Endothelial cell of umbilical vein (primary cell): ENCODE data around the gene CPEB1. TPM values are rescaled to one million over a fixed set of nuclear protein-coding genes. Genes with fewer than 3 reads are reported as not detected.

Source experiments
- BruUV-seq: library from RNA; stranded (reverse); fragments of 400-500 nt; replicated peaks from 2 replicates; lab custom pipeline; 2021; lab: Mats Ljungman, UMichigan
- CTCF ChIA-PET: fragments of 300-600, 350-600 bp; sonication (Branson Sonifier 250); formaldehyde crosslinking; loops from one replicate; lab custom pipeline; 2021; ENCODE audit warnings: antibody characterized with exemption, inconsistent platforms; lab: Charles Lee
- POLR2A ChIA-PET: fragments of 300-600, 350-600 bp; sonication (Branson Sonifier 250); formaldehyde crosslinking; loops from one replicate; lab custom pipeline; 2021; ENCODE audit warnings: antibody characterized with exemption, inconsistent platforms; lab: Charles Lee
- DNase-seq: peaks from one replicate; pipeline ENCODE4 v3.0.0-alpha.2; 2011; ENCODE audit warnings: low read depth, low spot score
- FAIRE-seq: peaks from 2 replicates; lab custom pipeline; 2011; peaks lifted over from hg19 to GRCh38; lab: Jason Lieb, UNC
- H2AFZ ChIP-seq: 2 replicates; pipeline ENCODE4 v1.6.0; 2012; ENCODE audit warnings: low read depth, low read length, control low read depth, inconsistent platforms
- H3K27ac ChIP-seq: 2 replicates; pipeline ENCODE4 v1.5.1; 2011; ENCODE audit warnings: low read depth, mild to moderate bottlenecking, control low read depth, low read length, moderate library complexity; ENCODE audit not compliant: insufficient read depth
- H3K27me3 ChIP-seq, 2 experiments: 2 replicates each; pipeline versions ENCODE4 v1.6.0 to v1.6.1; 2011; ENCODE audit warnings: low read length in 2 of 2, mixed read lengths in 1 of 2; ENCODE audit not compliant: control insufficient read depth in 2 of 2, insufficient read depth in 2 of 2
- H3K36me3 ChIP-seq, 2 experiments: 2 replicates in 1 of 2; 3 replicates in 1 of 2; pipeline ENCODE4 v1.5.1; 2011; ENCODE audit warnings: low read length in 2 of 2, mild to moderate bottlenecking in 1 of 2, moderate library complexity in 1 of 2; ENCODE audit not compliant: control insufficient read depth in 2 of 2, insufficient read depth in 2 of 2; ENCODE audit errors: extremely low read depth in 1 of 2
- H3K4me1 ChIP-seq: 3 replicates; pipeline ENCODE4 v1.5.1; 2011; ENCODE audit warnings: mild to moderate bottlenecking, low read length; ENCODE audit not compliant: control insufficient read depth, insufficient read depth; ENCODE audit errors: extremely low read depth
- H3K4me2 ChIP-seq: 2 replicates; pipeline ENCODE4 v1.6.1; 2011; ENCODE audit warnings: low read length, control low read depth, mixed read lengths; ENCODE audit not compliant: insufficient read depth
- H3K4me3 ChIP-seq, 3 experiments: fragments of 200-600 bp in 1 of 3; sonication (generic), shearing (Covaris generic) in 1 of 3; replicated peaks in 1 of 3; 2 replicates each; pipeline ENCODE4 v1.5.1; 2011 to 2016; ENCODE audit warnings: control low read depth in 3 of 3, low read length in 3 of 3, mild to moderate bottlenecking in 2 of 3, inconsistent platforms in 1 of 3, low read depth in 1 of 3, moderate library complexity in 1 of 3; ENCODE audit not compliant: insufficient read depth in 1 of 3
- H3K79me2 ChIP-seq: 2 replicates; pipeline ENCODE4 v1.6.0; 2012; ENCODE audit warnings: low read length, inconsistent platforms; ENCODE audit not compliant: control insufficient read depth, insufficient read depth
- H3K9ac ChIP-seq: replicated peaks from 2 replicates; pipeline ENCODE3; 2011; ENCODE audit warnings: low read length, control low read depth; ENCODE audit not compliant: insufficient read depth; ENCODE audit errors: extremely low read depth
- H3K9me1 ChIP-seq: replicated peaks from 3 replicates; pipeline ENCODE4 v1.6.0; 2011; ENCODE audit warnings: mild to moderate bottlenecking, low read length; ENCODE audit not compliant: control insufficient read depth, insufficient read depth; ENCODE audit errors: extremely low read depth
- H3K9me3 ChIP-seq: replicated peaks from 2 replicates; pipeline ENCODE4 v1.5.1; 2012; ENCODE audit warnings: low read length, inconsistent platforms; ENCODE audit not compliant: control insufficient read depth, insufficient read depth
- H4K20me1 ChIP-seq: replicated peaks from 2 replicates; pipeline ENCODE3; 2011; ENCODE audit warnings: mild to moderate bottlenecking, low read length; ENCODE audit not compliant: control insufficient read depth, insufficient read depth; ENCODE audit errors: extremely low read depth
- CTCF ChIP-seq, 2 donors: IDR thresholded peaks; 1 replicate in 1 of 2; 2 replicates in 1 of 2; pipeline ENCODE4 v1.5.1; 2011; ENCODE audit warnings: low read length in 2 of 2, mild to moderate bottlenecking in 2 of 2, moderate library complexity in 2 of 2, control low read depth in 1 of 2, inconsistent platforms in 1 of 2, low read depth in 1 of 2; ENCODE audit not compliant: insufficient read depth in 1 of 2; ENCODE audit errors: extremely low read depth in 1 of 2
- EZH2 ChIP-seq: IDR thresholded peaks from 2 replicates; pipeline ENCODE4 v1.6.1; 2012; ENCODE audit warnings: borderline replicate concordance, low read depth, mild to moderate bottlenecking, moderate library complexity, low read length, inconsistent platforms; ENCODE audit not compliant: severe bottlenecking
- FOS ChIP-seq: IDR thresholded peaks from 2 replicates; pipeline ENCODE4 v1.6.1; 2011; ENCODE audit warnings: mild to moderate bottlenecking, low read length, moderate library complexity, borderline replicate concordance; ENCODE audit not compliant: insufficient read depth
- GATA2 ChIP-seq: IDR thresholded peaks from 2 replicates; pipeline ENCODE4 v1.7.0; 2011; ENCODE audit warnings: low read depth, mild to moderate bottlenecking, moderate library complexity, mixed read lengths, low read length; ENCODE audit not compliant: insufficient read length, insufficient read depth
- JUN ChIP-seq: IDR thresholded peaks from 2 replicates; pipeline ENCODE4 v1.6.1; 2011; ENCODE audit warnings: borderline replicate concordance, low read depth; ENCODE audit not compliant: insufficient read length, insufficient read depth
- MAX ChIP-seq: IDR thresholded peaks from 2 replicates; pipeline ENCODE4 v1.6.1; 2011; ENCODE audit not compliant: insufficient read depth, insufficient read length
- MYC ChIP-seq: IDR thresholded peaks from one replicate; pipeline ENCODE4 v1.6.1; 2011; ENCODE audit warnings: mild to moderate bottlenecking, low read depth, low read length
- POLR2A ChIP-seq: IDR thresholded peaks from 2 replicates; pipeline ENCODE4 v1.6.1; 2012; ENCODE audit warnings: low read depth, mild to moderate bottlenecking, control low read depth, low read length
- POLR2AphosphoS5 ChIP-seq: IDR thresholded peaks from 2 replicates; pipeline ENCODE4 v1.6.1; 2012; ENCODE audit warnings: low read depth, mild to moderate bottlenecking, control low read depth, low read length, moderate library complexity; ENCODE audit not compliant: insufficient read depth
- dilution Hi-C: fragments of 300-500 bp; cut with MboI; formaldehyde crosslinking; loops from one replicate; pipeline ENCODE4 v1.15.0; 2019; ENCODE audit warnings: low sequenced_read_pairs; ENCODE audit not compliant: extremely low pct_ligation_motif_present
- intact Hi-C: fragments of 100-400 bp; cut with micrococcal nuclease; formaldehyde crosslinking; loops from one replicate; pipeline ENCODE4 v1.10.0; 2022
- polyA plus RNA-seq, 4 experiments: library from polyadenylated mRNA; depleted of rRNA in 3 of 4; stranded (reverse) in 3 of 4; unstranded in 1 of 4; fragments of >200 nt; gene quantifications; 2 replicates each; pipeline versions ENCODE4 v1.2.1 to v1.2.3, GENCODE V29; 2011 to 2012; ENCODE audit warnings: missing spikeins in 1 of 4
- total RNA-seq: library from RNA; stranded (reverse); gene quantifications from 2 replicates; pipeline ENCODE4 v1.2.3, GENCODE V29; 2021

Gene CPEB1
- total and polyA plus RNA-seq, 2 donors (not counting 3 experiments of a cell fraction or from before 2014, with no cell fraction given), result not detected

GRCh38 chr15:82537351-82537908, 109.7 kb downstream of the CPEB1 start:
- POLR2A ChIA-PET, result no interaction called here
- no peak overlapping the region for H2AFZ ChIP-seq
- H3K36me3 ChIP-seq, result peaks cover 26 to 27% of the 10 kb centered on the region in 2 experiments
- H3K27ac ChIP-seq, result no peak overlapping the region
- H3K4me2 ChIP-seq, result peak overlapping the region; percentile 90
- no peak for FAIRE-seq
- no peak overlapping the region for H3K9ac ChIP-seq
- dilution Hi-C loops (no loop called here), intact Hi-C loops (no loop called here)
- no peaks in the 10 kb centered on the region for H3K9me3 ChIP-seq
- no peak overlapping the region for H3K4me3 ChIP-seq
- no peaks in the 10 kb centered on the region for H3K9me1 ChIP-seq
- no peaks in the 10 kb centered on the region for H3K27me3 ChIP-seq
- DNase-seq, result no peak
- BruUV-seq, result no TSS peak
- CTCF ChIA-PET, result no interaction called here
- TF ChIP-seq POLR2A, result no peak
- no peak for TF ChIP-seq CTCF (IDR thresholded peaks at IDR 0.05; ENCODE audit: extremely low read depth in 1 of 2, insufficient read depth in 1 of 2, low read depth in 1 of 2, low read length in 2 of 2)
- TF ChIP-seq GATA2, result no peak
- TF ChIP-seq MYC, result no peak
- no peak for TF ChIP-seq JUN
- no peak for TF ChIP-seq MAX
- no peak for TF ChIP-seq POLR2AphosphoS5
- no peak for TF ChIP-seq FOS
- TF ChIP-seq EZH2, result no peak
- H3K4me1 ChIP-seq, result peaks cover 17% of the 10 kb centered on the region
- peaks cover 3% of the 10 kb centered on the region for H4K20me1 ChIP-seq
- H3K79me2 ChIP-seq, result peaks cover 42% of the 10 kb centered on the region
